Endodermal cell (in vitro differentiated cells): ENCODE measurements around the gene ZSWIM3. TPM values are rescaled to one million over a fixed set of nuclear protein-coding genes. Genes with fewer than 3 reads are reported as not detected.

Source experiments
- DNase-seq: peaks from one replicate; pipeline ENCODE4 v3.0.0-alpha.2; 2017
- H3K27ac ChIP-seq: 2 replicates; pipeline ENCODE4 v1.5.1; 2013; ENCODE audit warnings: mild to moderate bottlenecking, low read depth, low read length, moderate library complexity
- H3K27me3 ChIP-seq: 2 replicates; pipeline ENCODE4 v1.6.1; 2013; ENCODE audit warnings: mild to moderate bottlenecking, low read length, moderate library complexity; ENCODE audit not compliant: insufficient read depth, control insufficient read depth, poor library complexity, severe bottlenecking
- H3K36me3 ChIP-seq: 2 replicates; pipeline ENCODE4 v1.7.0; 2013; ENCODE audit warnings: mild to moderate bottlenecking, low read length, moderate library complexity; ENCODE audit not compliant: control insufficient read depth, insufficient read depth
- H3K4me1 ChIP-seq: one replicate; pipeline ENCODE4 v1.7.0; 2013; ENCODE audit warnings: low read length; ENCODE audit not compliant: control insufficient read depth, insufficient read depth
- H3K4me3 ChIP-seq: 2 replicates; pipeline ENCODE4 v1.5.1; 2013; ENCODE audit warnings: mild to moderate bottlenecking, low read length, moderate library complexity
- H3K9ac ChIP-seq: 2 replicates; pipeline ENCODE4 v1.6.1; 2013; ENCODE audit warnings: mild to moderate bottlenecking, low read length, moderate library complexity; ENCODE audit not compliant: poor library complexity, severe bottlenecking; ENCODE audit errors: extremely low read depth
- H3K9me3 ChIP-seq: 2 replicates; pipeline ENCODE4 v1.6.1; 2013; ENCODE audit warnings: mild to moderate bottlenecking, low read length, moderate library complexity; ENCODE audit not compliant: control insufficient read depth
- H3K27ac Mint-ChIP-seq: 2 replicates; pipeline ENCODE4 v1.8.0; 2020; ENCODE audit warnings: mixed read lengths
- H3K27me3 Mint-ChIP-seq: 2 replicates; pipeline ENCODE4 v1.8.0; 2021; ENCODE audit warnings: mild to moderate bottlenecking, mixed read lengths; ENCODE audit not compliant: insufficient read depth
- H3K36me3 Mint-ChIP-seq: 2 replicates; pipeline ENCODE4 v1.8.0; 2020; ENCODE audit warnings: low read depth, mixed read lengths
- H3K4me1 Mint-ChIP-seq: 2 replicates; pipeline ENCODE4 v1.8.0; 2020; ENCODE audit warnings: mixed read lengths
- H3K4me3 Mint-ChIP-seq: 2 replicates; pipeline ENCODE4 v1.8.0; 2020; ENCODE audit warnings: mild to moderate bottlenecking, moderate library complexity, mixed read lengths
- H3K9me3 Mint-ChIP-seq: 2 replicates; pipeline ENCODE4 v1.8.0; 2020; ENCODE audit warnings: mild to moderate bottlenecking, mixed read lengths
- WGBS, 2 experiments: methylation state at CpG; one replicate each; pipeline versions ENCODE4 v1.1.5 to v1.1.7; 2013; ENCODE audit warnings: missing lambda C conversion rate in 2 of 2, mixed read lengths in 1 of 2; ENCODE audit not compliant: insufficient coverage in 1 of 2, insufficient read length in 1 of 2; 5-methylcytosine and 5-hydroxymethylcytosine counted together
- total RNA-seq, 2 donors: library from RNA; stranded (reverse); fragmentation: NEBNext Ultra II Directional in 1 of 2; extraction: Animal tissue kit (Norgen Biotek cat#: 25700) in 1 of 2; gene quantifications; 2 replicates in 1 of 2; 3 replicates in 1 of 2; pipeline ENCODE4 v1.2.1, GENCODE V29; 2021
- TF ChIP-seq, protein P1 (sequence below): fragments of 200-600 bp; sonication (generic); conservative IDR thresholded peaks from 2 replicates; pipeline ENCODE4 v1.5.0; 2021; ENCODE audit warnings: antibody characterized with exemption, mild to moderate bottlenecking

ZSWIM3 gene
- total RNA-seq, 2 donors from 2014 or later, result 2.1 to 4.6 TPM

DNA sequence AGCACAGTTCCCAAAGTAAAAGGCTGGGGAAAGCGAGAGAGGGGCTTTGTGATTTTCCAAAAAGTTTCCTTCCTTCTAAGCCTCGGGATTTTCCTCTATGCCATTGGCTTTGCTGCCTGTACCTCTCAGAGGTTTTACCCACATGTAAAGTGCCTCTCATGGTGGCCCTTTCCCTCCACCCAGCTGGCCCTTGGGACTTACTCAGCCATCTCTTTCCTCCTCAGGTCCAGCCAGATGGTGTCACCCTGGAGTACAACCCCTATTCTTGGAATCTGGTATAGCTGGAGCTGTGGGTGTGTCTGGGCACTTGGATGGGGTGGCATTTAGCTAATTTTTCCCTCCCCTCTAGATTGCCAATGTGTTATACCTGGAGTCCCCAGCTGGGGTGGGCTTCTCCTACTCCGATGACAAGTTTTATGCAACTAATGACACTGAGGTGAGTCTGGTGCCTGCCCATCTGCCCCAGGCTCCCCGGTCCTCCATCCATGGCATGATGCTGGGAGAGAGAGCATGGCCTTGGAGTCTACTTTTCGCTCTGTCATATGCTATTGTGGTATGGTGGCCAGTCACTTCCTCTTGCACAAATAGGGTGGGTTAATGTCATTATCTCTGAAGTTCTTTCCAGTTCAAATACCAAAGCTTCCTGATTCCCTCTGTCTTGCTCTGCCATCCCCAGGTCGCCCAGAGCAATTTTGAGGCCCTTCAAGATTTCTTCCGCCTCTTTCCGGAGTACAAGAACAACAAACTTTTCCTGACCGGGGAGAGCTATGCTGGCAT is 34.8 kb downstream of the ZSWIM3 start:
- 84 to 86% methylated on average over 7 to 9 of the region's 9 CpGs for WGBS, 2 experiments
- Histone ChIP-seq H3K9me3 (no peaks in the 10 kb centered on the region), H3K9ac (peak overlapping the region; percentile 62), H3K4me1 (no peaks in the 10 kb centered on the region), H3K27me3 (no peaks in the 10 kb centered on the region), H3K36me3 (peaks cover 30% of the 10 kb centered on the region), H3K4me3 (peak overlapping the region; percentile 88), H3K27ac (no peak overlapping the region)
- Mint-ChIP-seq H3K4me1 (peaks cover 4% of the 10 kb centered on the region), H3K27ac (peak overlapping the region; percentile 58), H3K36me3 (peaks cover 26% of the 10 kb centered on the region), H3K4me3 (peak overlapping the region; percentile 77), H3K27me3 (no peaks in the 10 kb centered on the region), H3K9me3 (no peaks in the 10 kb centered on the region)
- peak; percentile 63 for DNase-seq
- TF ChIP-seq, protein P1, sequence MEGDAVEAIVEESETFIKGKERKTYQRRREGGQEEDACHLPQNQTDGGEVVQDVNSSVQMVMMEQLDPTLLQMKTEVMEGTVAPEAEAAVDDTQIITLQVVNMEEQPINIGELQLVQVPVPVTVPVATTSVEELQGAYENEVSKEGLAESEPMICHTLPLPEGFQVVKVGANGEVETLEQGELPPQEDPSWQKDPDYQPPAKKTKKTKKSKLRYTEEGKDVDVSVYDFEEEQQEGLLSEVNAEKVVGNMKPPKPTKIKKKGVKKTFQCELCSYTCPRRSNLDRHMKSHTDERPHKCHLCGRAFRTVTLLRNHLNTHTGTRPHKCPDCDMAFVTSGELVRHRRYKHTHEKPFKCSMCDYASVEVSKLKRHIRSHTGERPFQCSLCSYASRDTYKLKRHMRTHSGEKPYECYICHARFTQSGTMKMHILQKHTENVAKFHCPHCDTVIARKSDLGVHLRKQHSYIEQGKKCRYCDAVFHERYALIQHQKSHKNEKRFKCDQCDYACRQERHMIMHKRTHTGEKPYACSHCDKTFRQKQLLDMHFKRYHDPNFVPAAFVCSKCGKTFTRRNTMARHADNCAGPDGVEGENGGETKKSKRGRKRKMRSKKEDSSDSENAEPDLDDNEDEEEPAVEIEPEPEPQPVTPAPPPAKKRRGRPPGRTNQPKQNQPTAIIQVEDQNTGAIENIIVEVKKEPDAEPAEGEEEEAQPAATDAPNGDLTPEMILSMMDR, result peak; percentile 31

DNA sequence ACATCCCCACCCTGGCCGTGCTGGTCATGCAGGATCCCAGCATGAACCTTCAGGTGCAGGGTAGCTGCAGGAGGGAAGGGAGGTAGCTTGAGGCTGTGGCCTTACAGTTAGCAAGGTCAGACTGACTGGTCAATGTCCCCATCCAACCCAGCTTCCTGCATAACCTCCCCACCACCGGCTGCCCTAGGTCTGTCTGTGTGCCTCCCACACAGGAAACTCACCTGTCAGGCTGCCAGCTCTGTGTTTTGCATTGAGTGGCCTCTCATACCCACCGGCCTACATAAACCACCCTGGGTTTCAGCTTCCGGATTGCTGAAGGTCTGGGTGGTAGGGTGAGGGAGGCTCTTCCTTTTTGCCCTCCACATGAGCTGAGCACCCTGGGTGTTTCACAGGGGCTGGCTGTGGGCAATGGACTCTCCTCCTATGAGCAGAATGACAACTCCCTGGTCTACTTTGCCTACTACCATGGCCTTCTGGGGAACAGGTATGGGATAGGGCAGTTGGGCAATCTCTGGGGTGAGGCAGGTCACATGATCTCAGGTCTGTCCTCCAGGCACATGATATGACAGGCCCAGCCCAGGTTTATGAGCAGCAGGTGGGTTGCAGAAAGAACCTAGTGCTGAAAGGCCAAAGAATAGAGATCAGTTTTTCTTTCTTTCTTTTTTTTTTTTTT is 35.5 kb downstream of the ZSWIM3 start:
- no peaks in the 10 kb centered on the region for H3K27me3 Mint-ChIP-seq
- H3K4me1 Mint-ChIP-seq, result peaks cover 4% of the 10 kb centered on the region
- H3K36me3 Mint-ChIP-seq, result peaks cover 30% of the 10 kb centered on the region
- H3K4me3 Mint-ChIP-seq, result peak overlapping the region; percentile 77
- H3K36me3 ChIP-seq, result peaks cover 38% of the 10 kb centered on the region
- no peaks in the 10 kb centered on the region for H3K9me3 ChIP-seq
- H3K9ac ChIP-seq, result no peak overlapping the region
- H3K9me3 Mint-ChIP-seq, result no peaks in the 10 kb centered on the region
- no peaks in the 10 kb centered on the region for H3K27me3 ChIP-seq
- DNase-seq, result no peak
- no peaks in the 10 kb centered on the region for H3K4me1 ChIP-seq
- TF ChIP-seq, protein P1, result no peak
- no peak overlapping the region for H3K27ac Mint-ChIP-seq
- no peak overlapping the region for H3K4me3 ChIP-seq
- no peak overlapping the region for H3K27ac ChIP-seq
- 93% methylated on average over 4 of the region's 4 CpGs; no CpG with 5 or more reads in 1 of the 2 experiments for WGBS, 2 experiments

DNA sequence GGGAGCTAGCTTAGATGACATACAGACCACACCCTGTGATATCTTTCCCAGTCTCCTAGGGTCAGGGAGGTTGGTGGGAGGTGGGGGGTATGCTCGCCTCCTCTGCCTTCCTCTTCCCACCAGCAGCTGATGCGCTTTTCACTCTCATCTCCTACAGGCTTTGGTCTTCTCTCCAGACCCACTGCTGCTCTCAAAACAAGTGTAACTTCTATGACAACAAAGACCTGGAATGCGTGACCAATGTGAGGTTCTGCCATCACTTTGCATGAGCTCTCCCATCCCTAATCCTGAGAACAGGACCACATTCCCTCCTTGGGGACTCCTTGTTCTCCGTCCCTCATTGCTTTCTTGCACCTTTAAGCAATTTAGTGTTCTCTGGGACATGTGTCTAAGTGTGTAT is 36.4 kb downstream of the ZSWIM3 start:
- TF ChIP-seq, protein P1, result no peak
- 89 to 92% methylated on average over 2 to 4 of the region's 4 CpGs for WGBS, 2 experiments
- H3K9me3 Mint-ChIP-seq, result no peaks in the 10 kb centered on the region

More for the DNA sequence above, 36.4 kb downstream of the ZSWIM3 start:
- Histone ChIP-seq H3K4me1 (no peaks in the 10 kb centered on the region), H3K4me3 (no peak overlapping the region), H3K36me3 (peaks cover 46% of the 10 kb centered on the region), H3K9me3 (no peaks in the 10 kb centered on the region), H3K27me3 (no peaks in the 10 kb centered on the region), H3K27ac (peak overlapping the region; percentile 53), H3K9ac (no peak overlapping the region)
- H3K4me1 Mint-ChIP-seq, result peaks cover 4% of the 10 kb centered on the region
- H3K4me3 Mint-ChIP-seq, result no peak overlapping the region
- DNase-seq, result no peak
- peaks cover 35% of the 10 kb centered on the region for H3K36me3 Mint-ChIP-seq
- no peaks in the 10 kb centered on the region for H3K27me3 Mint-ChIP-seq
- H3K27ac Mint-ChIP-seq, result no peak overlapping the region
